Stimulated activated naive B cell treated with anti-CD40 and anti-IgM and Interleukin-4, amounts not matched to agents 10 μg/mL and 1 μg/mL and 100 μg/mL, for 72 hours (primary cell): ENCODE measurements around the gene KYNU.

Experiments used
- ATAC-seq, 2 donors: fragments of 150-1000 bp; cut with Tn5 transposase; replicated peaks; 2 replicates each; pipeline ENCODE4 v1.10.0; 2021; ENCODE audit warnings: moderate library complexity in 1 of 2
- DNase-seq: peaks from one replicate; pipeline ENCODE4 v3.0.0; 2021
- H3K27ac Mint-ChIP-seq: one replicate; pipeline ENCODE4 v1.8.0; 2022; ENCODE audit warnings: mild to moderate bottlenecking, mixed read lengths
- H3K27me3 Mint-ChIP-seq, 2 donors: one replicate each; pipeline ENCODE4 v1.8.0; 2022; ENCODE audit warnings: mixed read lengths in 2 of 2
- H3K36me3 Mint-ChIP-seq, 2 donors: one replicate each; pipeline ENCODE4 v1.8.0; 2022; ENCODE audit warnings: mixed read lengths in 2 of 2, mild to moderate bottlenecking in 1 of 2
- H3K4me1 Mint-ChIP-seq, 2 donors: one replicate each; pipeline ENCODE4 v1.8.0; 2022; ENCODE audit warnings: mixed read lengths in 2 of 2, mild to moderate bottlenecking in 1 of 2
- H3K4me3 Mint-ChIP-seq, 2 donors: one replicate each; pipeline ENCODE4 v1.8.0; 2022; ENCODE audit warnings: mild to moderate bottlenecking in 2 of 2, mixed read lengths in 2 of 2, moderate library complexity in 1 of 2
- H3K9me3 Mint-ChIP-seq, 2 donors: one replicate each; pipeline ENCODE4 v1.8.0; 2022; ENCODE audit warnings: mixed read lengths in 2 of 2, mild to moderate bottlenecking in 1 of 2

The KYNU gene

DNA sequence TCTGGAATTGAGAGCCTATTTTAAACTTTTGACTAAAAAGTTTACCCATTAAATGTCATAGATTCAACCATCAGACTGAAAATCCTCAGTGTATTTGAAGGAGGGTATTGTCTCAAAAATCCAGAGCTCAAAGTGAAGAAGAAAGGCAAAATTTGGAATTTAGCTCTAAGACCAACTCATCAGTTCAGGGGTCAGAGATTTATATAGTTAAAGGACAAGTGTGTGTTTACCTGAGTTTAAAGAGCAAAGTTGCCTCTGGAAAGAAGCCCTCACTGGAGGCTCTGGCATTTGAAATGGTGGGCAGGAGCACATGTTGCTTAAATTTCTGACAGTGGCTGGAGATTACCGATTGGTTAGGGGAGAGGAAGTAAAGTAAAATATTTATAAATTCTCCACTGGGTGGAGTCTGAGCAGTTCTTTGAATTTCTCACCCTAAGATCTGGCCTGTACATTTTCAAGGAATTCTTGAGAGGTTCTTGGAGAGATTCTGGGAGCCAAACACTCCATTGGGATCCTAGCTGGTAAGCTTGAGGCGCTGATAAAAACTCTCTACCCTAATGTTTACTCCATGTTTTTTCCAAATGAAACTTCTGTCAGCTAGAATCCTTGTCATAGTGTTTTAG is at the start of gene KYNU:
Gene KYNU (plus strand): TSS at position 449 of the 623 bp plus-strand sequence. CDS start 7,704 bp downstream, outside the sequence.
- H3K4me3 Mint-ChIP-seq, result peak within 1 kb of the TSS; percentile 77 to 80
- peak; percentile 58 to 75 for ATAC-seq
- peaks cover 2 to 6% of the 10 kb centered on the region in 2 donors for H3K9me3 Mint-ChIP-seq
- H3K27me3 Mint-ChIP-seq, result no peaks in the 10 kb centered on the region
- peak within 1 kb of the TSS; percentile 91 for H3K27ac Mint-ChIP-seq
- H3K36me3 Mint-ChIP-seq, result peaks cover 15 to 30% of the 10 kb centered on the region in 2 donors
- H3K4me1 Mint-ChIP-seq, result peaks cover 43 to 72% of the 10 kb centered on the region in 2 donors
- no peak for DNase-seq

DNA sequence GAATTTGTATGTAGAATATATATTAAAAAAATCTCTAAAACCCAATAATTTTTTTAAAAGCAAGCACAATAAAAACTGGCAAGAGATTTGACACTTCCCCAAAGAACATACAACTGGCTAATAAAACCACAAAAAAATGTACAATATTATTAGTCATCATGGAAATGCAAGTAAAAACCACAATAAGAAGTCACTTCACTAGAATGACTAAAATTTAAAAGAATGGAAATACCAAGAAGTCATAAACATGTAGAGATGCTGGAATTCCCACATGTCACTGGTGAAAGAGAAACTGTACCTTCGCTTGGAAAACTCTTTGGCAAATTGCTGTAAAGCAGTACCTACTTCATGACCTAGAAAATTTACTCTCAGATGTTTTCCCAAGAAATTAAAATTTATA is 43.4 kb upstream of the KYNU start:
- Mint-ChIP-seq H3K36me3 (no peaks in the 10 kb centered on the region), H3K27ac (no peak overlapping the region), H3K4me1 (peaks cover 0 to 4% of the 10 kb centered on the region in 2 donors), H3K4me3 (no peak overlapping the region), H3K9me3 (no peaks in the 10 kb centered on the region), H3K27me3 (peaks cover 0 to 6% of the 10 kb centered on the region in 2 donors)
- ATAC-seq, result peak; percentile 46 to 51
- no peak for DNase-seq

DNA sequence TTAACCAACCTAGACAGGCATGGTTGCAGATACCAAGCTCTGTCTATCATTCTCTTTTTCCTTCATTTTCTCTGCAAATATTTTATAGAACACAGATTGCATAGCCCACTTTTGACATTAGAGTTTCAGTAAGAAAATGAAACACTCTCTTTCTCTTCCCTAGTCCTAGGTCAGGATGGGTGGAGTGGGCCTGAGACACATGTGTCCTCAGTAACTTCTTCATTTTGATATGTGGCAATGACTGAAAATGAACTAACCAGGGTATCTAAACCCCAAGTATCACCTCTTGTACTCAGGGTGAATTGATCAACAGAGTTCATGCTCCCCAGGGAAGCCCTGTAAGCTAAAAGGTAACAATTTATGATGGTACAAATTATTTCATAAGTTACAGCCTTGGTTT is 37.0 kb upstream of the KYNU start:
- ATAC-seq (no peak), DNase-seq (no peak)
- no peaks in the 10 kb centered on the region for H3K4me1 Mint-ChIP-seq
- H3K4me3 Mint-ChIP-seq, result no peak overlapping the region
- H3K36me3 Mint-ChIP-seq, result no peaks in the 10 kb centered on the region
- H3K27me3 Mint-ChIP-seq, result no peaks in the 10 kb centered on the region
- no peak overlapping the region for H3K27ac Mint-ChIP-seq
- H3K9me3 Mint-ChIP-seq, result no peaks in the 10 kb centered on the region

DNA sequence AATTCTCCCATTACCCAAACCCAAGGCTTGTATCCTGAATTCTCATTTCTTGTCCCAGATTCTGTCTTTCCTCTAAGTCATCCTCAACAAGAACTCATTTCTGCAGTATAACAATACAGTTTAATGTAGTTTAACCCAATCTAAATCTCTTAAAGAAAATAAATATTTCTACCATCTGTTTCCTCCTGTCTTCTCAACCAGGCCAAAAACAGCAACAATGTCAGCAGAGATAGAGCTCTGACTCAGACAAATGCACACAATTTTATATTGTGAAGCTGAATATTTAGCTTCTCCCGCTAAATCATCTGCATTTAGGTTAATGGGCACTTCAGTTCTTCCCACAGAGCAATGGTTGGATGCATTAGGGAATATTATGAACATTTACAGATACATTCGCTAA is 35.7 kb upstream of the KYNU start:
- no peaks in the 10 kb centered on the region for H3K4me1 Mint-ChIP-seq
- H3K36me3 Mint-ChIP-seq, result no peaks in the 10 kb centered on the region
- peaks cover 0 to 2% of the 10 kb centered on the region in 2 donors for H3K27me3 Mint-ChIP-seq
- DNase-seq (no peak), ATAC-seq (no peak)
- no peak overlapping the region for H3K27ac Mint-ChIP-seq
- H3K9me3 Mint-ChIP-seq, result no peaks in the 10 kb centered on the region
- H3K4me3 Mint-ChIP-seq, result no peak overlapping the region

DNA sequence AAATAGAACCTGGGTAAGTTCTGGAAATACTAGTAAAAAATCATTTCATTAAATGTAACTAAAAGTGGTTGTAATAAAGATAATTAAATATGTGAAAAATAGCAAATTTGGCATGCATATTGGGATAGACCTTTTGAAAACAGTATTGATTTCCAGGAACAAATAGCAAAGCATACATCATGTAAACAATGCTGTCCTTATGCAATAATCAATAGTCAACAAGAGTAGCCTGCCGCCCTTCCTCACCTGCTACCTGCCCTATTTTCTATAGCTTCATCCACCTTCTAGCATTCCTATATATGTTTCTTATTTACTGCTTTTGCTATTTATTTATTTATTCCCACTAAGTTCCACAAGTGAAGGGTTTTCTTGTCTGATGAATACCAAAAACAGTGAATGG is 35.1 kb upstream of the KYNU start:
- H3K4me1 Mint-ChIP-seq, result no peaks in the 10 kb centered on the region
- H3K9me3 Mint-ChIP-seq, result no peaks in the 10 kb centered on the region
- no peak overlapping the region for H3K27ac Mint-ChIP-seq
- ATAC-seq (no peak), DNase-seq (no peak)
- H3K36me3 Mint-ChIP-seq, result no peaks in the 10 kb centered on the region
- peaks cover 0 to 3% of the 10 kb centered on the region in 2 donors for H3K27me3 Mint-ChIP-seq
- no peak overlapping the region for H3K4me3 Mint-ChIP-seq

DNA sequence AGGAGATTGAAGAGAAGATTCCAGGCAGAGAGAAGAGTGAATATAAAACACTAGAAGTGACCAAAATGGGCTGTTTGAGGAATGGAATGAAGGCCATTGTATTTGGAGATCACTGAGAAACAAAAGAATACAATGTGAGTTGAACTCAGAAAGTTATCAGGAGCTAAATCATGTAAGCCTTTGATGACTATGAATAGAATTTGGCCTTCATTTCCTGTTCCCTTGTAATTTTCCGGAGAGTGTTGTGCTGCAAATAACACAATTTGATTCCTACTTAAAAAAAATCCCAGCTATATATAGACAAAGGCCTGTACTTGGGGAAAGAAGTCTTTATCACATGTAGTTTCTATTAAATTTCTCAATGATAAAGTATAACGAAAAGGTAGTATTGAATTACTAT is 33.7 kb upstream of the KYNU start:
- no peaks in the 10 kb centered on the region for H3K4me1 Mint-ChIP-seq
- DNase-seq (no peak), ATAC-seq (no peak)
- H3K27me3 Mint-ChIP-seq, result peaks cover 0 to 3% of the 10 kb centered on the region in 2 donors
- H3K27ac Mint-ChIP-seq, result no peak overlapping the region
- no peak overlapping the region for H3K4me3 Mint-ChIP-seq
- H3K36me3 Mint-ChIP-seq, result no peaks in the 10 kb centered on the region
- no peaks in the 10 kb centered on the region for H3K9me3 Mint-ChIP-seq

DNA sequence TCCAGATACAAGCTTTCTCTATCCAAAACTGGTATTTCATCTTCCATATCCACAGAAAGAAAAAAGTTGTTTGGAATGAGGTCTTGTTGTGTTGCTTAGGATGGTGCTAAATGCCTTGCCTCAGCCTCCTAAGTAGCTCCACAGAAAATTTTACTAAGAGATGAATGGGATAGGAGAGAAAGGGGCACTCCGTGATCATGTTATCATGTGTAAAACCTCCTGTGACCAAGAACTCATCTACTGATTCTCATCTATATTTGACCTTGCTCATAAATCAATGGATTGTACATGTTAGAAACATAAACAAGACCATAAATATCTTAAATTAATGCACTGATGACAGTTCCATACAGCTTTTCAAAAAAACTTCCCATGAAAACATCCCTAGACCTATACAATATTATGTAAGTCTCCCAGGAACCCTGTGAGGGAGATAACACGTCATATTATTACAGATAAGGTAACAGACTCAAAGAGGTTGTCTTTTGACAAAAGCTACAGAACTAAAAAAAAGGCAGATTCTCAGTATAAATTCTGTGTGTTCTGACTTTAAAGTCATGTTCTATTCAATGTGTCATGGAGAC is 29.3 kb upstream of the KYNU start:
- no peak overlapping the region for H3K4me3 Mint-ChIP-seq
- DNase-seq, result no peak
- no peaks in the 10 kb centered on the region for H3K9me3 Mint-ChIP-seq
- no peaks in the 10 kb centered on the region for H3K4me1 Mint-ChIP-seq
- H3K27ac Mint-ChIP-seq, result no peak overlapping the region
- no peak for ATAC-seq
- no peaks in the 10 kb centered on the region for H3K36me3 Mint-ChIP-seq
- peaks cover 0 to 3% of the 10 kb centered on the region in 2 donors for H3K27me3 Mint-ChIP-seq

DNA sequence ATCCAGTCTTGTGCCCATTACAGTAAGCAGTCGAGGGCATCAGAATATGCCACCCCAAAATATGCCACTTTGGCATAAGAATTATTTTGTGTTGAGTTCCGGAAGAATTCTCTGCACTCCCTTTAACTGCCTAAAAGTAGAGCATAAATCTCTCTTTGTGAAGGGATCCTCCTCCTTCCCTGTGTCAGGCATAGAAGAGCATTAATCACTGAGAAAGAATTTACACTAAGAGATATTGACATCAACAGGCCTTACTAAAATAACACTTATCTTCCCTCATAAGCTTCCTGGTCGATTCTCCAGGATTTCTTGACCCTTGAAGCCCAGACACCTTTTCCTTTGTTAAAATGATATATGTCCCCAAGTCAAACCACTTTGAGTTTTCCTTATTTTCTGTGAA is 27.6 kb upstream of the KYNU start:
- H3K36me3 Mint-ChIP-seq, result no peaks in the 10 kb centered on the region
- no peaks in the 10 kb centered on the region for H3K9me3 Mint-ChIP-seq
- no peak for ATAC-seq
- DNase-seq, result no peak
- H3K27me3 Mint-ChIP-seq, result peaks cover 0 to 3% of the 10 kb centered on the region in 2 donors
- no peak overlapping the region for H3K4me3 Mint-ChIP-seq
- H3K27ac Mint-ChIP-seq, result no peak overlapping the region
- no peaks in the 10 kb centered on the region for H3K4me1 Mint-ChIP-seq

DNA sequence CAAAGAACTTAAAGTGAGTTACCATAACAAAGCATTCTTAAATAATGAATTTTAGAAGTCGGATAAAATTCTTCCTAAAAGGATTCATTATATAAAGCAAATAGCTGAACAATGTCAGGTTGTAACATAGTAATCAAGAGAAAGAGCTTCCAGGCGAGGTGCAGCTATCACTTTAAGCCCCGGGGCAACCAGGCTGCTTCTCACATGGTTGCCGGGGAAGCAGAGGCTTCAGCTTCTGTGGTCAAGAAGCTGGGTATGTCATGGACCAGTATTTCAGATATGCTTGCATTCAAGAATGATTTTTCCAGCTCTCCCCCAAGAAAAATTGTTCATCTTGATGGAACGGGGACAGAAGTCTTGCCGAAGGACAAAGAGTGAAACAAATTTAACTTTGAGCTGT is 23.6 kb upstream of the KYNU start:
- no peaks in the 10 kb centered on the region for H3K9me3 Mint-ChIP-seq
- peaks cover 0 to 7% of the 10 kb centered on the region in 2 donors for H3K36me3 Mint-ChIP-seq
- H3K27ac Mint-ChIP-seq, result no peak overlapping the region
- no peaks in the 10 kb centered on the region for H3K27me3 Mint-ChIP-seq
- DNase-seq (no peak), ATAC-seq (no peak)
- no peak overlapping the region for H3K4me3 Mint-ChIP-seq
- H3K4me1 Mint-ChIP-seq, result no peaks in the 10 kb centered on the region

DNA sequence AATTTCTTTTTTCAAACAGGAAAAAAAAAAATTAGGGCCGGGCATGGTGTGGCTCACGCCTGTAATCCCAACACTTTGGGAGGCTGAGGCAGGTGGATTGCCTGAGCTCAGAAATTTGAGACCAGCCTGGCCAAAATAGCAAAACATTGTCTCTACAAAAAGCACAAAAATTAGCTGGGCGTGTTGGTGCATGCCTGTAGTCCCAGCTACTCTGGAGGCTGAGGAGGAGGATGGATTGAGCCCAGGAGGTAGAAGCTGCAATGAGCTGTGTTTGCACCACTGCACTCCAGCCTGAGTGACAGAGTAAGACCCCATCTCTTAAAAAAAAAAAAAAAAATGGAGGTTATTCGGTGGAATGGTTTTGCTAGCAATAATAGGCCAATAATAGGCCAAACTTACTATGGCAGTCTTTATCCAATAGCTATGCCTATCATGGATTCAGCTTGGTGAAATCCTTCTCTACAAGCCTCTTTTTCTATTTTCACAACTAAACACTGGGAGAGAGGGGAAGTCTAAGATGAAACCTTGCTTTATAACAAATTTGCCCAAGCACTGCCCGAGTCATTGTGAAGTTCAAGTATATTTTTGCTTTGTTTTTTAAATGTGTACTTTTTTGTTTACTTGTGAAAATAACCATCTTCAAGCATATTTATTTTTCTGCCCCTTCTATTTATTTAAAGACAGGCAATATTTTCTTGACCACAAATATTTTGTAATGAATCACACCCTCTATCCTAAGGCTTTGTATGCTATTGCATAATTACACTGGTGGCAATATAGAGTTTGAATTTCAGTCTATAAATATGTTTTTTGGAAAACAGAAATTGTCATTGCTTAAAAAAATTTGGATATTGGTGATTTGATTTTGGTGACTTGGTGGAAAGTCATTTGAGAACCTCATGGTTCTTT is 20.0 kb upstream of the KYNU start:
- Mint-ChIP-seq H3K9me3 (no peaks in the 10 kb centered on the region), H3K4me1 (no peaks in the 10 kb centered on the region), H3K36me3 (peaks cover 0 to 7% of the 10 kb centered on the region in 2 donors), H3K27me3 (no peaks in the 10 kb centered on the region), H3K4me3 (no peak overlapping the region), H3K27ac (no peak overlapping the region)
- ATAC-seq (no peak), DNase-seq (no peak)

DNA sequence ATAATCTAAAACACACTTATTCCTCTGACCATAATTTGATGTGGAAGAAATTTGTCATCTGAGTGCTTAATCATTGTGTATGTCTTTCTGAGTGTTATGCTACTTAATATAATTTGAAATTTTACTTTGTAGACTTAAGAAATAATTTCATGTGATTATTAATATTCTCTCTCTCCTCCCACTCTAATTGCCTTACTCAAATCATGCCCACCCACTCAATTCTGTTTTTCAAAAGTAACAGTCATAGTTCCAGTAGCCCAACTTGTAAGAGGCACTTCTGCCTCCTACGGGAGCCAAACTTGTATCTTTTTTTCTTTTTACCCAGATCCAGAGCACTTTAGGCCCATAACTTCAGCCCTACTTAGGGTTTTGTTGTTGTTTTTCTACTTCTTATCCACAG is 18.5 kb upstream of the KYNU start:
- DNase-seq, result no peak
- H3K27me3 Mint-ChIP-seq, result no peaks in the 10 kb centered on the region
- H3K27ac Mint-ChIP-seq, result no peak overlapping the region
- H3K4me1 Mint-ChIP-seq, result peaks cover 3 to 6% of the 10 kb centered on the region in 2 donors
- no peak overlapping the region for H3K4me3 Mint-ChIP-seq
- H3K36me3 Mint-ChIP-seq, result peaks cover 0 to 7% of the 10 kb centered on the region in 2 donors
- no peak for ATAC-seq
- no peaks in the 10 kb centered on the region for H3K9me3 Mint-ChIP-seq

DNA sequence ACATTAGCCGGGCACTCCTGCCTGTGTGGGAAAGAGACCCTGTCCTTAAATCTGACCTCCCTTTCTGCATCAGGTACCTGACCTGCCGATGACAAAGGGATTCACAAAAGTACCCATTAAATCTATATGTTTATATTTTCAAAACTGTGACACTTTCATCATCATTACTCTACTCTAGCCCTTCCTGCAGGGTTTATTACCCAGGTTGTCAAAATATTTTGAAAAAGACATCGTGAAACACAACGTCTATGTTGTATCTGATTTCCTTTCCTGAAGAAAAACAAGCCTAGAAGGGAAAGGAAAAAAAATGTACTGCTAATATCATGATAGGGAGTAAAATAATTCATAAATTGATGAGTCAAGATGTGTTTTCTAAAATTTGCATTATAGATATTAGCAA is 15.2 kb upstream of the KYNU start:
- H3K36me3 Mint-ChIP-seq, result no peaks in the 10 kb centered on the region
- no peaks in the 10 kb centered on the region for H3K27me3 Mint-ChIP-seq

DNA sequence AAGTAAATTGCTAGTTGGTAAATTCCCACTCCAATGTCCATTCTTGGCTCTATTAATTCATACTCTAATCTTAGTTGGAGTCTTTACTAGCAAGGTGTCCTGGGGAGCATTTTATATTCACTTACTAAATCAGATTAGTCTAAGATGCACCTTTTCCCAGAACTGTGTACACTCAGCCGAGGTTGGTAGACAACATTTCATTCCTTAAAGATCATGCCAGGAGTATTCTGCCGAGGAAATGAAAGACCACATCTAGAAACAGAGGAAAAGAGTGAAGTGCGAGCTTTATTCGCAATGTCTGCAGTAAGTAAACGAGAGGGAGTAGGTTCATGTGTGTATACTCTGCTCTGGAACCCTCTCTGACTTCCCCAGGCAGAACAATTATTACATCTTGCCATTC is 14.6 kb upstream of the KYNU start:
- H3K36me3 Mint-ChIP-seq, result peaks cover 0 to 3% of the 10 kb centered on the region in 2 donors
- DNase-seq (no peak), ATAC-seq (no peak)
- H3K9me3 Mint-ChIP-seq, result peaks cover 0 to 2% of the 10 kb centered on the region in 2 donors
- no peaks in the 10 kb centered on the region for H3K27me3 Mint-ChIP-seq
- H3K4me1 Mint-ChIP-seq, result peaks cover 17 to 29% of the 10 kb centered on the region in 2 donors
- H3K4me3 Mint-ChIP-seq, result no peak overlapping the region
- H3K27ac Mint-ChIP-seq, result no peak overlapping the region

More for the DNA sequence above, 15.2 kb upstream of the KYNU start:
- Mint-ChIP-seq H3K27ac (no peak overlapping the region), H3K9me3 (no peaks in the 10 kb centered on the region), H3K4me1 (peaks cover 13 to 23% of the 10 kb centered on the region in 2 donors), H3K4me3 (no peak overlapping the region)
- no peak for DNase-seq
- ATAC-seq, result no peak

DNA sequence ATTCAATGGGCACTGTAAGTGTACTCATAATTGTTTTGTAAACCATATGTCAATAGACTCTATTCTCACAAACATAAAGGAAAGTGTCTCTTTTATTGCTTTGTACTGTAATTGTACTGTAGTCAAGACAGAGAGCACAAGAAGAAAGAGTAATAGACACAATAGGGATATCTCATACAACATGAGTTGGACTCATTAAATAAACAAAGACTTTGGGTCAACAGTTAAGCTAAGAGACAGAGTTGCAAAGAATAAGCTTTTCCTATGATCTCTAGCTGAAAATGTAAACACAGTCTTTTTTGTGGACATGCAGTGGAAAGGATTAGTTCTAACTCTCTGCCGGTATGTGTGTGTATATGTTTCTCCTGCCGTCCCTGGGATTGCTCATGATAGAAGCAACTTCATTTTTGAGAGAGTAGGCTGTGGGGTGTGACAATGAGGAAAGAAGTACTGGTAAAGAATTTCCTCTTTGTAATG is 13.9 kb upstream of the KYNU start:
- H3K27me3 Mint-ChIP-seq, result no peaks in the 10 kb centered on the region

More for the DNA sequence above, 13.9 kb upstream of the KYNU start:
- ATAC-seq, result no peak
- Mint-ChIP-seq H3K27ac (peak overlapping the region; percentile 26), H3K4me3 (peak overlapping the region in 1 of 2 donors; percentile 4), H3K9me3 (peaks cover under 1 to 2% of the 10 kb centered on the region in 2 donors), H3K36me3 (peaks cover 1 to 3% of the 10 kb centered on the region in 2 donors), H3K4me1 (peaks cover 17 to 34% of the 10 kb centered on the region in 2 donors)
- DNase-seq, result no peak
